Measurements from ENCODE around the gene SLC38A5.

SLC38A5 gene

GRCh38 chrX:48516285-48516684, 46.2 kb upstream of the SLC38A5 start:
- TF ChIP-seq GLIS3 (CRISPR knock-in tag; IDR thresholded peaks at IDR 0.05), result no peak
- no peak for TF ChIP-seq OSR1 (CRISPR knock-in tag; IDR thresholded peaks at IDR 0.05)
- no peak for TF ChIP-seq ZFP30 (CRISPR knock-in tag; IDR thresholded peaks at IDR 0.05)
- TF ChIP-seq ZNF8 (CRISPR knock-in tag; IDR thresholded peaks at IDR 0.05), result no peak
- TF ChIP-seq CSDC2 (CRISPR knock-in tag; IDR thresholded peaks at IDR 0.05), result no peak
- no peak for TF ChIP-seq RARB (CRISPR knock-in tag; IDR thresholded peaks at IDR 0.05)
- no peak for TF ChIP-seq POU6F1 (CRISPR knock-in tag; IDR thresholded peaks at IDR 0.05; ENCODE audit: borderline replicate concordance, low read depth)
- TF ChIP-seq PATZ1 (CRISPR knock-in tag; IDR thresholded peaks at IDR 0.05; ENCODE audit: borderline replicate concordance), result no peak
- no peak for TF ChIP-seq SNAI2 (CRISPR knock-in tag; IDR thresholded peaks at IDR 0.05)
- no peak for TF ChIP-seq CREB5 (CRISPR knock-in tag; IDR thresholded peaks at IDR 0.05; ENCODE audit: low read depth)
- no peak for TF ChIP-seq TCF4 (CRISPR knock-in tag; IDR thresholded peaks at IDR 0.05; ENCODE audit: borderline replicate concordance)
- no peak for TF ChIP-seq BACH2 (CRISPR knock-in tag; IDR thresholded peaks at IDR 0.05; ENCODE audit: borderline replicate concordance)
- TF ChIP-seq ZC3H10 (CRISPR knock-in tag; IDR thresholded peaks at IDR 0.05), result no peak
- no peak for TF ChIP-seq ZNF565 (CRISPR knock-in tag; conservative IDR thresholded peaks at IDR 0.05; ENCODE audit: low read depth)

GRCh38 chrX:48515842-48516241, 45.8 kb upstream of the SLC38A5 start:
- no peak for ATAC-seq
- no peak for TF ChIP-seq SNAI2 (CRISPR knock-in tag; IDR thresholded peaks at IDR 0.05)
- no peak for TF ChIP-seq CSDC2 (CRISPR knock-in tag; IDR thresholded peaks at IDR 0.05)
- no peak for TF ChIP-seq TSHZ2 (CRISPR knock-in tag; IDR thresholded peaks at IDR 0.05)
- no peak for TF ChIP-seq BACH2 (CRISPR knock-in tag; IDR thresholded peaks at IDR 0.05; ENCODE audit: borderline replicate concordance)
- no peak for TF ChIP-seq TOX (CRISPR knock-in tag; IDR thresholded peaks at IDR 0.05; ENCODE audit: borderline replicate concordance)
- no peak for TF ChIP-seq GLIS3 (CRISPR knock-in tag; IDR thresholded peaks at IDR 0.05)
- TF ChIP-seq ZC3H10 (CRISPR knock-in tag; IDR thresholded peaks at IDR 0.05), result no peak
- no peak for TF ChIP-seq ZNF70 (CRISPR knock-in tag; IDR thresholded peaks at IDR 0.05)
- no peak for TF ChIP-seq ESRRG (CRISPR knock-in tag; IDR thresholded peaks at IDR 0.05)
- no peak for TF ChIP-seq CSRNP3 (CRISPR knock-in tag; IDR thresholded peaks at IDR 0.05)
- TF ChIP-seq CREB5 (CRISPR knock-in tag; IDR thresholded peaks at IDR 0.05; ENCODE audit: low read depth), result no peak
- TF ChIP-seq ISL1 (CRISPR knock-in tag; IDR thresholded peaks at IDR 0.05), result no peak
- TF ChIP-seq RARB (CRISPR knock-in tag; IDR thresholded peaks at IDR 0.05), result no peak

More at GRCh38 chrX:48516285-48516684, 46.2 kb upstream of the SLC38A5 start:
- ATAC-seq, result no peak
